GM11168 (cell line): ENCODE results near the gene ZNF425.
"Not testable (repeated sequence)": the region's sequence is repeated elsewhere in the genome, so short reads cannot be mapped to it uniquely, and the experiment has no call there.

Source experiments
- in situ Hi-C: fragments of 300-500 bp; cut with MboI; formaldehyde crosslinking; loops from one replicate; pipeline ENCODE4 v1.12.0; 2022; ENCODE audit warnings: low sequenced_read_pairs; ENCODE audit not compliant: unreplicated experiment

The ZNF425 gene

DNA sequence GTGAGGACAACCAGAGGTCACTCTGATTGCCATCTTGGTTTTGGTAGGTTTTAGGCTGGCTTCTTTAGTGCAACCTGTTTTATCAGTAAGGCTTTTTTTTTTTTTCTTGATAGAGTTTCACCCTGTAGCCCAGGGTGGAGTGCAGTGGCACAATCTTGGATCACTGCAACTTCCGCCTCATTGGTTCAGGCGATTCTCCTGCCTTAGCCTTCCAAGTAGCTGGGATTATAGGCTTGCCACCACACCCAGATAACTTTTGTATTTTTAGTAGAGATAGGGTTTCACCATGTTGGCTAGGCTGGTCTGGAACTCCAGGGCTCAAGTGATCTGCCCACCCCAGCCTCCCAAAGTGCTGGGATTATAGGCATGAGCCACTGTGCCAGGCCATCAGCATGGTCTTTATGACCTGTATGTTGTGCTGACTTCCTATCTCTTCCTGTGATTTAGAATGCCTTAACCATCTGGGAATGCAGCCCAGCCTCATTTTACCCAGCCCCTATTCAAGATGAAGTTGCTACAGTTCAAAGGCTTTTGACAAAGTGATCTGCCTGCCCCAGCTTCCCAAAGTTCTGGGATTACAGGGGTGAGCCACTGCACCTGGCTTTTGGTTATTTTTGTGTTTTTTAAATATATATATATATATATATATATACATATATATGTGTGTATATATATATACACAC lies 7.0 kb upstream of the ZNF425 start:
- in situ Hi-C loops: no loop called here

GRCh38 chr7:149130572-149131198 lies 4.6 kb upstream of the ZNF425 start:
- in situ Hi-C loops: no loop called here

DNA sequence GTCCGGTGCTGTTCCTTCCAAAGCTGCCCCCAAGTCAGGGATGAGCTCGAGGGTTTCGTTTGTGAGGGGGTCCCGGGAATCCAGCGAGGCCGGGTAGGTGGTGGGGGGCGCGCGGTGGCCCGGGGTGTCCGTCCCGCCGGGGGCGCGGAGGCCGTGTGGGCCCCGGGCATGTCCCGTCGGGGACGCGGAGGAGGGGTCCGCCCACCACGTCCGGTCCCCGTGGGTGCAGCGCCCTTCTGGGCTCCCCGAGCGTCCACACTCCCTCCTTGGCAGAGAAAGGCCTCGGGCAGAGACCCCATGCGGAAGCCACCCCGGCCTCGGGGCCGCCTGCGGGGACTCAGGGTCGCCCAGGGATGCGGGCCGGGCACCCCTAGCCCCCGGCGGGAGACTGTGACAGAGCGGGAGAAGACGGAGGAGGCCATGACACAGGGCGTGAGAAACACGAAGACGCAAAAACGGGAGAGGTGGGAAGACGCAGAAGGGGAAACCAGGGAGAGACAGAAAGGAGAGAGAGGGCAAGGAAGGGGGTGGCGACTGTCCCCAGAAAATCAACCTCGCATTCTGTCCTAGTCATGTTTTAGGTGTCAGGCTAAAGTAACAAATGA lies 640 bp upstream of the ZNF425 start:
- in situ Hi-C loops: no loop called here

- in situ Hi-C loops: no loop called here
These were observed 798 bp downstream of the ZNF425 start for GRCh38 chr7:149125189-149125862.

DNA sequence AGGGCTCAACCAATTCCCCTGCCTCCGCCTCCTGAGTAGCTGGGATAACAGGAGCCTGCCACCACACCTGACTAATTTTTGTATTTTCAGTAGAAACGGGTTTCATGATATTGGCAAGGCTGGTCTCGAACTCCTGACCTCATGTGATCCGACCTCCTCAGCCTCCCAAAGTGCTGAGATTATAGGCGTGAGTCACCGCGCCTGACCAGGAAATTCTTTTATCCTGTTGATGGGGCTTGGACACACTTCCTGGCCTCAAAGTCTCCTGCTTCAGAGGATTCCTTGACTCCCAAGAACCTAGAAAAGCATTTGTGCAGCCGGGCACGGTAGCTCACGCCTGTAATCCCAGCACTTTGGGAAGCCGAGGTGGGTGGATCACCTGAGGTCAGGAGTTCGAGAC lies 16.2 kb downstream of the ZNF425 start:
- in situ Hi-C loops: no loop called here

DNA sequence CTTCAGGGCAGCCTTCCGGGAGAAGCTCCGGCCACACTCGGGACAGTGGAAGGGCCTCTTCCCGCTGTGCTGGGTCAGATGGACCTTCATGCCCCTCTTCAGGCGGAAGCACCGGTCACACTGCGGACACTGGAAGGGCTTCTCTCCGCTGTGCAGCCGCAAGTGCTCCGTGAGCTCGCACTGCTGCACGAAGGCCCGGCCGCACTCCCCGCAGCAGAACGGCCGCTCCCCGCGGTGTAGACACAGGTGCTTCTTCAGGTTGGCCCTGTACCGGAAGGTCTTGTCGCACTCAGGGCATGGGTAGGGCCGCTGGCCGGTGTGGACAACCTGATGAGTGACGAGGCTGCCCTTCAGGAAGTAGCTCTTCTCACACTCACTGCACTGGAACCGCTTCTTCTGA lies 21.4 kb downstream of the ZNF425 start:
- in situ Hi-C loops: no loop called here

- in situ Hi-C loops: no loop called here
These were observed 21.9 kb downstream of the ZNF425 start for GRCh38 chr7:149104214-149104613.

GRCh38 chr7:149103424-149103823 lies 22.7 kb downstream of the ZNF425 start:
- in situ Hi-C loops: no loop called here

GRCh38 chr7:149102666-149103065 lies 23.5 kb downstream of the ZNF425 start:
- in situ Hi-C loops: no loop called here

DNA sequence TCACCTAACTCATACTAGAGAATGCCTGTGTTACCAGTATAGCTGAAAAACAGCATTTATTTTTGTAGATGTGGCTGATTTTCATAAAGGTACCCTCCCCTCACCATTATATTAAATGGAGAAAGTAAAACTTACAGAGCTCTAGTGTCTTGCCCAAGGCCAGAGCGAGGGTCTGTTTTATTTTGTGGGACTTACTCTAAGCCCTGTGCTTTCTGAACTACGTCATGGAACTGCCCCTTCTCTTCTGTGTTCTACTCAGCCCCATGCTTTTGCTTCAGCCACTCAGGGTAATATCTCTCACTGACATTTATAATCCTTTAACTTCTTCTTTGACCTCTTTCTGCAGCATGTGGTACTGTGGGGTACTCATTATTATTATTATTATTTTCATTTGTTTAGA lies 25.3 kb downstream of the ZNF425 start:
- in situ Hi-C loops: no loop called here

DNA sequence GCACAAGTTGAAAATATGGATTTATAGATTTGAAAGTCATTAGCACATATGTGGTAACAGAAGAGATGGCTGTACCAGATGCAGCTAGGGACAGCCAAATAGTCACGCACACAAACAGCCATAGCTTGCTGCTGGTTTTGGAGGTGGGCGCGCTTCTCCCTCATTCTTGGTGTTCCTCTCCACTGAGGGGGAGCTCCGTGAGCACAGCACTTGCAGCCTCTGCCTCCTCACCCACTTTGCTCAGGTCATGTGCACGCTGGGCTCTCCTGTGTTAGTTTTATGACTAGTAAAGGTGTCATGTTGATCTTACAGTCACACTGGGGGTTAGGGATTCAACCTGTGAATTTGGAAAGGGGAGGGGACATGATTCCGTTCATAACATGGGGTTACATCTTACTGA lies 27.1 kb downstream of the ZNF425 start:
- in situ Hi-C loops: no loop called here

DNA sequence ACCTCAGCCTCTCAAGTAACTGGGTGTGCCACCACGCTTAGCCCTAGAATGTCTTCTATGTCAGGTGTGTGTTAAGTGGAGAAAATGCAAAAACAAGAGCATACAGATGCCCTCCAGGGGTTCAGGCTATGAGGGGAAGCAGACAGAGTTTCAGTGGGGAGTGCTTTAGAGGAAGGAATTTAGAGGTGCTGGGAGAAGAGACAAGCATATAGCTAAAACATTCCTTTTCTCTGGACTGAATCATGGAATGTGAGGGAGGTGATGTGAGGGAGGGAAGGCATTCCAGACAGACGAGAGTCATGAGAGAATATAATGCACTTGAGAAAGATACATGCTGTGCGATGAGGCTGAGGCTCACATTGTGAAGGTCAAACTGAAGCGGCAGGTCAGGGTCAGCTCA lies 29.0 kb downstream of the ZNF425 start:
- in situ Hi-C loops: no loop called here

- in situ Hi-C loops: no loop called here
These were observed 32.9 kb downstream of the ZNF425 start for GRCh38 chr7:149093228-149093627.

GRCh38 chr7:149092244-149092643 lies 33.9 kb downstream of the ZNF425 start:
- in situ Hi-C loops: not testable (repeated sequence)

GRCh38 chr7:149090397-149091195 lies 35.5 kb downstream of the ZNF425 start, which contains the start of gene ZNF786:
TSS of gene ZNF786 (minus strand) at chr7:149090718. CDS start at chr7:149090640, 78 bp downstream.
- in situ Hi-C loops: no loop called here

GRCh38 chr7:149087376-149087775 lies 38.7 kb downstream of the ZNF425 start:
- in situ Hi-C loops: no loop called here

GRCh38 chr7:149085866-149086265 lies 40.3 kb downstream of the ZNF425 start:
- in situ Hi-C loops: no loop called here

DNA sequence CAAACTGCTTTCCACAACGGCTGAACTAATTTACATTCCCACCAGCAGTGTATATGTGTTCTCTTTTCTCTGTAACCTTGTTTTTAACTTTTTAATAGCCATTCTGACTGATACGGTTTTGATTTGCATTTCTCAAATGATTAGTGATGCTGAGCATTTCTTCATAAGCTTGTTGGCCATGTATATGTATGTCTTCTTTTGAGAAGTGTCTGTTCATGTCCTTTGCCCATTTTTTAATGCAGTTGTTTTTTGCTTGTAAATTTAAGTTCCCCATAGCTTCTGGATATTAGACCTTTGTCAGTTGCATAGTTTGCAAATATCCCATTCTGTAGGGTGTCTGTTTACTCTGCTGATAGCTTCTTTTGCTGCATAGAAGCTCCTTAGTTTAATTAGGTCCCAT lies 41.7 kb downstream of the ZNF425 start:
- in situ Hi-C loops: no loop called here

DNA sequence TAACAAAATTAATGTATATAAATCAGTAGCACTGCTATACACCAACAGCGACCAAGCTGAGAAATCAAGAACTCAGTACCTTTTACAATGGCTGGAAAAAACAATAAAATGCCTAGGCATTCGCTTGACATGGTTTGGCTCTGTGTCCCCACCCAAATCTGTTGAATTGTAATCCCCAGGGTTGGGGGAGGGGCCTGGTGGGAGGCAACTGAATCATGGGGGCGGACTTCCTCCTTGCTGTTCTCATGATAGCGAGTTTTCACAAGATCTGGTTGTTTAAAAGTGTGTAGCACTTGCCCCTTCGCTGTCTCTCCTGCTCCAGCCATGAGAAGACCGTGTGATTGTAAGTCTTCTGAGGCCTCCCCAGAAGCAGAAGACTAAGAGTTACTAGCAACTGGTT lies 44.2 kb downstream of the ZNF425 start:
- in situ Hi-C loops: no loop called here

DNA sequence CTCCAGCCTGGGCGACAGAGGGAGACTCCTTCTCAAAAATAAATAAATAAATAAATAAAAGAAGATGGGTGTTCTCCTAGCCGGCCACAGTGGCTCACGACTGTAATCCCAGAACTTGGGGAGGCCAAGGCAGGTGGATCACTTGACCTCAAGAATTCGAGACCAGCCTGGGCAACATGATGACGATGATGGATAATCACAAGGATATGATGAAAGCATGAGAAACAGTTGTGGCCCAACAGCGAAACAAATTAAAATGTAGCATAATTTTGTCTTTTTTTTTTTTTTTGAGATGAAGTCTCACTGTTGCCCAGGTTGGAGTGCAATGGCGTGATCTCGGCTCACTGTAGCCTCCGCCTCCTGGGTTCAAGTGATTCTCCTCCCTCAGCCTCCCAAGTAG lies 48.5 kb downstream of the ZNF425 start:
- in situ Hi-C loops: no loop called here
